ENCODE results near the gene GRPR.

The GRPR gene

GRCh38 chrX:16137416-16138107 lies 14.2 kb downstream of the GRPR start:
- no peak overlapping the region for H3K27ac ChIP-seq
- TF ChIP-seq, protein P1, sequence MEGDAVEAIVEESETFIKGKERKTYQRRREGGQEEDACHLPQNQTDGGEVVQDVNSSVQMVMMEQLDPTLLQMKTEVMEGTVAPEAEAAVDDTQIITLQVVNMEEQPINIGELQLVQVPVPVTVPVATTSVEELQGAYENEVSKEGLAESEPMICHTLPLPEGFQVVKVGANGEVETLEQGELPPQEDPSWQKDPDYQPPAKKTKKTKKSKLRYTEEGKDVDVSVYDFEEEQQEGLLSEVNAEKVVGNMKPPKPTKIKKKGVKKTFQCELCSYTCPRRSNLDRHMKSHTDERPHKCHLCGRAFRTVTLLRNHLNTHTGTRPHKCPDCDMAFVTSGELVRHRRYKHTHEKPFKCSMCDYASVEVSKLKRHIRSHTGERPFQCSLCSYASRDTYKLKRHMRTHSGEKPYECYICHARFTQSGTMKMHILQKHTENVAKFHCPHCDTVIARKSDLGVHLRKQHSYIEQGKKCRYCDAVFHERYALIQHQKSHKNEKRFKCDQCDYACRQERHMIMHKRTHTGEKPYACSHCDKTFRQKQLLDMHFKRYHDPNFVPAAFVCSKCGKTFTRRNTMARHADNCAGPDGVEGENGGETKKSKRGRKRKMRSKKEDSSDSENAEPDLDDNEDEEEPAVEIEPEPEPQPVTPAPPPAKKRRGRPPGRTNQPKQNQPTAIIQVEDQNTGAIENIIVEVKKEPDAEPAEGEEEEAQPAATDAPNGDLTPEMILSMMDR (IDR thresholded peaks at IDR 0.05; ENCODE audit: low read depth, low read length), result no peak
- no peaks in the 10 kb centered on the region for H3K9me3 ChIP-seq (ENCODE audit: severe bottlenecking)
- DNase-seq, result no peak
- peaks cover 58% of the 10 kb centered on the region for H3K27me3 ChIP-seq (ENCODE audit: insufficient read depth, low read depth, severe bottlenecking)
- H3K36me3 ChIP-seq, result no peaks in the 10 kb centered on the region
- no peak overlapping the region for H3K4me3 ChIP-seq (ENCODE audit: low read depth, low read length)

- H3K27me3 ChIP-seq (ENCODE audit: insufficient read depth, low read depth, severe bottlenecking), result peaks cover 58% of the 10 kb centered on the region
- H3K27ac ChIP-seq, result no peak overlapping the region
- H3K4me3 ChIP-seq (ENCODE audit: low read depth, low read length), result no peak overlapping the region
- DNase-seq, result no peak
- H3K36me3 ChIP-seq, result no peaks in the 10 kb centered on the region
- H3K9me3 ChIP-seq (ENCODE audit: severe bottlenecking), result no peaks in the 10 kb centered on the region
- TF ChIP-seq, protein P1 (IDR thresholded peaks at IDR 0.05; ENCODE audit: low read depth, low read length), result peak; percentile 50
Observed at GRCh38 chrX:16138108-16138427, 14.7 kb downstream of the GRPR start.

GRCh38 chrX:16140448-16140847 lies 17.1 kb downstream of the GRPR start:
- no peak for DNase-seq
- Histone ChIP-seq H3K9me3 (ENCODE audit: severe bottlenecking) (no peaks in the 10 kb centered on the region), H3K27me3 (ENCODE audit: insufficient read depth, low read depth, severe bottlenecking) (peaks cover 56% of the 10 kb centered on the region), H3K27ac (no peak overlapping the region), H3K36me3 (no peaks in the 10 kb centered on the region), H3K4me3 (ENCODE audit: low read depth, low read length) (no peak overlapping the region)
- TF ChIP-seq, protein P1 (IDR thresholded peaks at IDR 0.05; ENCODE audit: low read depth, low read length), result no peak

DNA sequence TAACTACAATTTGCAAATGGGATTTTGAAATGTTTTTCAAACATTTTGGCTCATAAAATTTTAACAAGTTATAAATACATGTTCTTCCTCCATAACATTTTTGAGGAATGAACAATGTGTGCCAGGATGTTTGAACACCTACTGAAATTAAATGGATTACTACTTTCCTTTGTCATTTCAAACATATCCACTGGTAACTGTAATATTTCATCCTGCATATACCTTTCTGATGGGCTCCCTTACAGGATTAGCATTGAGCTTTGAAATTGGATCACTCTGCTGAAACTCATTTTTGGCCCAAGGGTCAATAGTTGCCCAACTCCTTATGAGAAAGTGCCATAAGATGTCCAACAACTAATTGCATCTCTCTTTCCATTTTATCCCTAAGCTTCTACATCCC lies 17.6 kb downstream of the GRPR start:
- no peaks in the 10 kb centered on the region for H3K36me3 ChIP-seq
- TF ChIP-seq, protein P1 (IDR thresholded peaks at IDR 0.05; ENCODE audit: low read depth, low read length), result no peak
- DNase-seq, result no peak
- peaks cover 56% of the 10 kb centered on the region for H3K27me3 ChIP-seq (ENCODE audit: insufficient read depth, low read depth, severe bottlenecking)
- no peak overlapping the region for H3K4me3 ChIP-seq (ENCODE audit: low read depth, low read length)
- H3K9me3 ChIP-seq (ENCODE audit: severe bottlenecking), result no peaks in the 10 kb centered on the region
- no peak overlapping the region for H3K27ac ChIP-seq

DNA sequence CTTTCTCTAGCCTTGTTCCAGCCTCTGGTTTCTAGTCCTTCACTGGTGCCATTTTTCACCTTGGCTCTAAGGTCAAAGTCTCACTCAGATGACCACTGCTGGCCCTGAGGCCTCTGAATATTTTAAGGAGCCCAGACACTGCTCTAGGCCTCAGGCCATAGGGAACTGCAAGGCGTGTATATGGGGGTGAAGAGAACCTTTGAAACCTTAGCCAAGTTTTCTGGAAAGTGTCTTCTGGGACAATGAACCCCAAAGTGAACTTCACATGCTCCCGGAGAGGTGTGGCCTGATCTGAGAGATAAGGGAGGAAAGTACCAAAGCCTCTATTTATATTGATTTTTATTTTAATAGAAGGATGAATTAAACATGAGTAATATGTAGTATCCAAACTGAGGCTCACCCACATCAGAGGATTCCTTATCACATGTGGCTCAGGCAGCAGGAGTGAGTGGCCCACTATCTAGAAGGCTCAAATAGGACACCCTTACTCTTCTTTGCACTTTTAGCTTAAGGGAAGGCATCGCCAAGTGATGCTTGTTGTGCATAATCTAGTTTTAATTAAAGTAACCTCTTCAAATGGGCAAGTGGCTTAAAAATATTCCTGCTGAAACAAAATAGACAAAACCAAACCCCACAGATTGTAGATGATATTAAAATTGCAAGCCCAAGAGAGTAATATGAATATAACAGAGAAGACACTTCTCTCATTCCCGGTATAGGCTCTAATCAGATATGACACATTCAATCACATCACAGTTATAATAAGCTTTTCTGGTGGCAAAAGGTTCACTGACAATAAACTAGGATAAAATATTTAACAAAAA lies 18.3 kb downstream of the GRPR start:
- no peaks in the 10 kb centered on the region for H3K9me3 ChIP-seq (ENCODE audit: severe bottlenecking)
- H3K4me3 ChIP-seq (ENCODE audit: low read depth, low read length), result no peak overlapping the region
- DNase-seq, result no peak
- H3K27ac ChIP-seq, result no peak overlapping the region
- H3K27me3 ChIP-seq (ENCODE audit: insufficient read depth, low read depth, severe bottlenecking), result peaks cover 51% of the 10 kb centered on the region
- TF ChIP-seq, protein P1 (IDR thresholded peaks at IDR 0.05; ENCODE audit: low read depth, low read length), result no peak
- H3K36me3 ChIP-seq, result no peaks in the 10 kb centered on the region
